HG03045 (cell line): ENCODE results near the gene TOMM34.

Experiments
- ATAC-seq: cut with Tn5 transposase; IDR thresholded peaks from one replicate; pipeline ENCODE4 v1.9.1; 2021; ENCODE audit warnings: mild to moderate bottlenecking, moderate library complexity; ENCODE audit not compliant: unreplicated experiment

Gene TOMM34, protein sequence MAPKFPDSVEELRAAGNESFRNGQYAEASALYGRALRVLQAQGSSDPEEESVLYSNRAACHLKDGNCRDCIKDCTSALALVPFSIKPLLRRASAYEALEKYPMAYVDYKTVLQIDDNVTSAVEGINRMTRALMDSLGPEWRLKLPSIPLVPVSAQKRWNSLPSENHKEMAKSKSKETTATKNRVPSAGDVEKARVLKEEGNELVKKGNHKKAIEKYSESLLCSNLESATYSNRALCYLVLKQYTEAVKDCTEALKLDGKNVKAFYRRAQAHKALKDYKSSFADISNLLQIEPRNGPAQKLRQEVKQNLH

GRCh38 chr20:44960103-44960852 is at the start of gene TOMM34:
TSS of gene TOMM34 (minus strand) at chr20:44960397. CDS start at chr20:44960333, 64 bp downstream.
- ATAC-seq = peak; percentile 83

DNA sequence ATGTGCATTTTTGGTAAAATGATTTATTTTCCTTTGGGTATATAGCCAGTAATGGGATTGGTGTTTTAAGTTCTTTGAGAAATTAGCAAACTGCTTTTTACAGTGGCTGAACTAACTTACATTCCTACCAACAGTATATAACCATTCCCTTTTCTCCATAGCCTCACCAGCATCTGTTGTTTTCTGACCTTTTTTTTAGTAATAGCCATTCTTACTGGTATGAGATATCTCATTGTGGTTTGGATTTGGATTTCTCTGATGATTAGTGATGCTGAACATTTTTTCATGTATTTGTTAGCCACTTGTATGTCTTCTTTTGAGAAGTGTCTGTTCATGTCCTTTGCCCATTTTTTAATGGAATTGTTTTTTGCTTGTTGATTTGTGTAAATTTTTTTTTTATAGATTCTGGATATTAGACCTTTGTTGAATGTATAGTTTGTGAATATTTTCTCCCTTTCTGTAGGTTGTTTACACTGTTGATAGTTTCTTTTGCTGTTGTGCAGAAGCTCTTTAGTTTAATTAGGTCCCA is 48.4 kb upstream of the TOMM34 start:
- ATAC-seq = no peak

DNA sequence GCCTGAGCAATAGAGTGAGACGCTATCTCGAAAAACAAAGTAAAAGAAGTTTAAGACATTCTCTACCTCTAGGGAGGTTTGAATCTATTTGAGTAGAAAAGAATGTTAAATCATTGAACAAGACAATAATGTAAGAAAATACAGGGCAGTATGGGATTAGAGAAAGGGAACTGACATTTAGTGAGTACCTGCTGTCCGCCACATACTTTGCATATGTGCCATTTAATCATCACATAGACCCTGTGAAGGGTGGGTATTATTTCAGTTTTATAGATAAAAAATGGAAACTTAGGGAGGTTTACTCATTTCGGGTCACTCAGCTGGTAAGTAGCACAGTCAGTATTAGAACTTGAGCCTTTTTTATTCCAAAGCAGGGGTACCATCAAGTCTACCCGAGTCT is 37.5 kb upstream of the TOMM34 start:
- no peak for ATAC-seq

DNA sequence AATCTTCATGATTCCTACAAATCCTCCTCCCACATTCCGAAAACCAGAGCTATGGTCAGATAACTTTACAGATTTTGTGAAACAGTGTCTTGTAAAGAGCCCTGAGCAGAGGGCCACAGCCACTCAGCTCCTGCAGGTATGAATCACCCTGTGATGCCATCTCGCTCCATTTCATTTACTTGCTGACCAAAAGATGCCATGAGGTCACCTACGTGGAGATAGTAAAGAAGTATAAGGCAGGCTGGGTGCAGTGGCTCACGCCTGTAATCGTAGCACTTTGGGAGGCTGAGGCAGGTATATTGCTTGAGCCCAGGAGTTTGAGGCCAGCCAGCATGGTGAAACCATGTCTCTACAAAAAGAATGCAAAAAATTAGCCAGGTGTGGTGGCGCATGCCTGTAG is 37.0 kb upstream of the TOMM34 start:
- ATAC-seq = no peak

GRCh38 chr20:44993343-44993742 is 33.1 kb upstream of the TOMM34 start:
- ATAC-seq = no peak

- ATAC-seq = no peak
Measured at GRCh38 chr20:44990957-44991356, 30.8 kb upstream of the TOMM34 start.

GRCh38 chr20:44990425-44990824 is 30.2 kb upstream of the TOMM34 start:
- ATAC-seq = no peak

DNA sequence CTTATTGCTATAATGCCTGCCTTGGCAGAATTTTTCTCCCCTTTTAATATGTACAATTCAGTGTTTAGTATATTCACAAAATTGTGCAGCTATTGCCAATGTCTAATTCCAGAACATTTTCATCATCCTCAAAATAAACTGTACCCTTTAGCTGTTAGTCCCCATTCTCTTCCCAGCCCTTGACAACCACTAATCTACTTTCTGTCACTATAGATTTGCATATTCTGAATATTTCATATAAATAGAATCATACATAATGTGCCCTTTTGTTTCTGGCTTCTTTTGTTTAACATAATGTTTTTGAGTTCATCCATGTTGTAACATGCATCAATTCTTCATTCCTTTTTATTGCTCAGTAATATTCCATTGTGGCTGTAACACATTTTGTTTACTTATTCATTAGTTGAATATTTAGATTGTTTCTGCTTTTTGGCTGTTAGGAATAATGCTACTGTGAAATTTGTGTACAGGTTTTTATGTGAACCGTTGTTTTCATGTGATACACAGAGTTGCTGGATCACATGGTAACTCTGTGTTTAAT is 28.5 kb upstream of the TOMM34 start:
- no peak for ATAC-seq

GRCh38 chr20:44983093-44983674 is 23.0 kb upstream of the TOMM34 start:
- no peak for ATAC-seq

DNA sequence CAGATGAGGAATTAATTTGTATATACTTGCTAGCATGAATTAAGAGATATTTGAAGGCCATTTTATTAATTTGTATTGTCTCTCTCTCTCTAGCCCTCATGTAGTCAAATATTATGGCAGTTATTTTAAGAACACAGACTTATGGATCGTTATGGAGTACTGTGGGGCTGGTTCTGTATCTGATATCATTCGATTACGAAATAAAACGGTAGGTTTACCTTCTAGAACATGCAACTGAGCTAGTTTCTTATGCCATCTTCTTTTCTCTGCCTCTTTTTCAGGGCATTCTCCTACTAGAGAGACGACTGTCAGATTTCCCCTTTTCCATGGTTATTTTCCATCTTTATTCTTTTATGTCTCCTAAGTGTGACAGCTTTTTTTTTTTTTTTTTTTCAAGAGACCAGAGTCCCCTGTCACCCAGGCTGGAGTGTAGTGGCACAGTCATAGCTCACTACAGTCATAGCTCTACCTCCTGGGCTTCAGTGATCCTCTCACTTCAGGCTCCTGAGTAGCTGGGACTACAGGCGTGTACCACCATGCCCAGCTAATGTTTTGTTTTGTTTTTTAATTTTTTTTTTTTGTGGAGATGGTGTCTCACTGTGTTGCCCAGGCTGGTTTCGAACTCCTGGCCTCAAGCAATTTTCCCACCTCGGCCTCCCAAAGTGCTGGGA is 21.7 kb upstream of the TOMM34 start:
- no peak for ATAC-seq

GRCh38 chr20:44979090-44979621 is 19.0 kb upstream of the TOMM34 start:
- peak; percentile 88 for ATAC-seq

GRCh38 chr20:44976698-44977097 is 16.5 kb upstream of the TOMM34 start:
- no peak for ATAC-seq

DNA sequence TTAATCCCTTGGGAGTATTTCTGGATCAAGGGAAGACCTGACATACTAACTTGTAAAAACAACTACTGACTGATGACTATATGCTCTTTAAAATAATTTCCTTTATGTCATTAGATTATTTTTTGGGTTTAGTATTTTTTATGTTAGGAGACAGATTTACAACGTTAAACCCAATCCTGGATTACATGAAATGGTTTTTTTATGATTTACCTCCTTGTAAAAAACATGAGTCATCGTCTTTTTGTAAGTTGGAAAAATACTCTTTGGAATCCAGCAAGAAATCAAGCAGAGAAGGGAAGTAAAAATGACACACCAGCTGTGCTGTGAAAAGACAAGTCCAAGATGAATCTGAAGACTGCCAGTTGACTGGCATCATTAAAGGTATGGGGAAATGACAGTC is 12.9 kb upstream of the TOMM34 start:
- no peak for ATAC-seq

DNA sequence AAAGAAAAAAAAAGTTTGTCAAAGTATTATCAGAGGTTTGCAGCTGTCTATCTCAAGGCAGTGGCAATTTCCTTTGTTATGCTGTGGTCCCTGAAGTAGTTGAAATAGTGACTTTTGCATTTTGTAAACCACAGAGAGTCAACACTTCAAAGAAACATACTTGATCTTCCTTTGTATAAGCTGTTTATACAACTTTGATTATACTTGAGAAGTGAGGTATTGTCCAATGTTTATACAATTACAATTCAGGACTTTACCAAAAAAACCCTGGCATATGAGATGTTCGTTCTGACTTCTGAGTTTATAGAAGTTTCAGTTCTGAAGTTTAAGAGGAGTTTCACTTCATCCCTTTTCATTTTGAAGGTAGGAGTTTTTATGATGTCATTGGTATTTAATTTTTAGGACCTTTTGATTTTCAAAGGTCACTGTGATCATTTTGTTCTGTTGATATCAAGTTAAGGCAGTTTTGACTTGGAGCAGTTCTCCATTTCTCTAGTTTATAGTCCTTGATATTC is 10.1 kb upstream of the TOMM34 start:
- ATAC-seq = no peak

DNA sequence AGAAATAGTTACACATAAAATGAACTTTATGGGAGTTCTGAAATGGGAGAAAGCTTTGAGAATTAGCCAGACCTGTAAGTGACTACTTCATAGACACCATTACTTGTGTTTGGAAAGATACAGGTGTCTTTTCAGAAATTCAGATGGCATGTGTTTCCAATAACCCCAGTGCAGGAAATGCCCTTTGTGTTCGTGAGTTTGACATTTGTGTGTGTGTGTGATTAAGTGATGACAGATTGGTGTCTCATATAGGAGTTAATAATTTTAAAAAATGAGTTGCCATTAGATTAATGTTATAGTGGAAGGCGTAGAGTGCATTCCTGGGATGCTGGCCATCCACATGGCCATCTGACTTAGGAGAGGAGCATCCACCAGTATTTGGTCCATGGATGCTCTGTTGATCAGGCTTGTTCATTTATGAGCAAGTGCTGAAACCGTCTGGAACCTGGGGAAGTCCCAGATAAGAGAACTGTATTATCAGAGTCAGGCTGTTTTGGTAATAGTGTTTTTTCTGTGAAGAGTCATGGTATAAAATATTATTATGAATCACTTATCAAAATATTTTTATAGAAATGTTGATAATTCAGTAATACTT is 9.2 kb upstream of the TOMM34 start:
- no peak for ATAC-seq

DNA sequence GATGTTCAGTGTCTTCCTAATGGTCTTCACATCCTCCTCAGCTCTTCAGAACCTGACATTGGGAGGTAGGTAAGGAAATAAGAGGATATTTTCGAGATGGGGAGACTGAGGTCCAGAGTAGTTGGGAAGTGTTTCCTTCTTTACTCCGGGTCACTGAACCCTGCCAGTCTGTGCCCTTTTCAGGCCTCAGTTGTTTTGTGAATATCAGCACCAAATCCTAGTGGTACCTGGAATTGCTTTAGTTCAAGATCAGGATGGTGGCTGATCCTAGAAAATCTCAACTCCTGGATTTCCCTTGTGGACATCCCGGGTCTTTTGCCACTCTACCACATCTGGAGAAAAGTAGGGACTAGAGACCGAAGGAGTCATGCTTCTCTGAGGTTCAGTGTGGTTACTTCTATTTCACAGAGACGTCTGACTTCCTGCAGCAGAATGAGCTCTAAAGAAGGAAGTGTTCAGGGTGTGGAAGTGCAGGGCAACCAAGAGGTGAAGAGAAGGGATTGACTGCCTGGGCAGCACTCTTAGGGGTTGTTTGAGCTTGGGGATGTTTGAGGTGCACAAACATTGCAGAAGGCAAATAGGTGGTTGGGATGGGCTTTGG is 7.1 kb upstream of the TOMM34 start:
- ATAC-seq = no peak

DNA sequence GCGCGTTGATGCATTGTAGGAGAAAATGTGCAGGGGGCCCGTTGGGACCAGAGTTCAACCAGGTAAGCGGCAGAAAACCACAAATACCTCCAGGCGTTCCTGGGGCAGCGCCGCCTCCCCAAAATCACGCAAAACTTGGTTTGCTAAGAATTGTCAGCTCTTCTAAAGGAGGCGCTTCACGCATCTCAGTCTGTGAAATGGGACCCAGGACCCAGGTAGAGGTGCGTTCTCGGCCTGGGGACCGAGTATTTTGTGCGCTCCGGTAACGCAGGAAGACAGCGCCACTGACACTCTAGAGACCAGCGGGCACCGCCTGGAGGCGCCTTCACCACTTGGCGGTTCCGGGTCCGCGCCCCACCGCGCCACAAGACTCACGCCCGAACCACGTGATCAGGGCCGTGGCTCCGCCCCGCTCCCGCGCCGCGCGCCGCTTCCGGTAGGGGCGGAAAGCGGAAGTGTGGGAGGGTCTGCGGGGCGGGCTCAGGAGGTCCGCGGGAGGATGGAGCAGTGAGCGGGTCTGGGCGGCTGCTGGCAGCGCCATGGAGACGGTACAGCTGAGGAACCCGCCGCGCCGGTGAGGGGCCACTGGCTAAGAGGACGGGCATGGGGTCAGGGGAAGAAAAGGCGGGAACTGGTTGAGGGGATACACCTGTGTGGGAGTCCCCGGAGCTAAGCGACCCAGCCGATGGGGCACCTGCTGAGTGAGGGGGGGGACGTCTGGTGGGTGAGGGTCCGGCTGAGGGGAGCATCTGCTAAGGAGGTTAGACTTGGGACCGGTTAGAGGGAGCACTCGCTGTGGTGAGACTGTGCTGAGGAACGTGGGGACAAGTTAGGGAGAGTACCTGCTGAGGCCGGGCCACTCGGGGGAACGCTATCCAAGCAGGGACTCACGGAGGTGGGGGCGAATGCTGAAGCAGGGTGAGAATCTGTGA is 6.1 kb upstream of the TOMM34 start, which contains the start of gene STK4:
Gene STK4, plus strand, starts transcription at position 483 of the 932 bp plus-strand sequence. Its CDS starts 57 bp downstream, at position 540.
- ATAC-seq = peak; percentile 70

- ATAC-seq = no peak
Measured at GRCh38 chr20:44965651-44966029, 5.4 kb upstream of the TOMM34 start.
